Heart right ventricle (tissue), 16 donors: ENCODE results near the gene CALML6. TPM values are rescaled to one million over a fixed set of nuclear protein-coding genes. Genes with fewer than 3 reads are reported as not detected.

Experiments used
- ATAC-seq, 8 donors: fragments of 200-7000 bp; cut with Tn5 transposase; one replicate each; pipeline ENCODE4 v1.9.1; 2020; ENCODE audit warnings: mild to moderate bottlenecking in 8 of 8, moderate library complexity in 8 of 8, moderate number of reproducible peaks in 1 of 8
- DNase-seq, 2 donors: peaks; one replicate each; pipeline ENCODE4 v3.0.0-alpha.2; 2020
- H3K27ac ChIP-seq, 10 donors: fragments of 200-600 bp; sonication (generic) in 2 of 10; one replicate each; pipeline versions ENCODE4 v1.5.0 to v1.8.0; 2020 to 2022; ENCODE audit warnings: mild to moderate bottlenecking in 3 of 10
- H3K27me3 ChIP-seq, 7 donors: fragments of 200-600 bp; one replicate each; pipeline ENCODE4 v1.8.0; 2021 to 2022; ENCODE audit warnings: mild to moderate bottlenecking in 2 of 7
- H3K36me3 ChIP-seq, 9 donors: fragments of 200-600 bp; sonication (generic) in 1 of 9; one replicate each; pipeline versions ENCODE4 v1.5.0 to v1.8.0; 2020 to 2022; ENCODE audit warnings: mild to moderate bottlenecking in 2 of 9
- H3K4me1 ChIP-seq, 9 donors: fragments of 200-600 bp; sonication (generic) in 1 of 9; one replicate each; pipeline versions ENCODE4 v1.5.0 to v1.8.0; 2020 to 2022; ENCODE audit warnings: mild to moderate bottlenecking in 4 of 9
- H3K4me3 ChIP-seq, 10 donors: fragments of 200-600 bp; sonication (generic) in 2 of 10; one replicate each; pipeline versions ENCODE4 v1.5.0 to v1.8.0; 2020 to 2022; ENCODE audit warnings: mild to moderate bottlenecking in 7 of 10, moderate library complexity in 2 of 10
- H3K9me3 ChIP-seq, 11 donors: fragments of 200-600 bp in 10 of 11; sonication (generic) in 2 of 11; one replicate each; pipeline versions ENCODE4 v1.5.0 to v1.8.0; 2013 to 2022; ENCODE audit warnings: mild to moderate bottlenecking in 2 of 11, control low read depth in 1 of 11, moderate library complexity in 1 of 11
- CTCF ChIP-seq, 9 donors: fragments of 200-600 bp; sonication (generic) in 2 of 9; IDR thresholded peaks; one replicate each; pipeline versions ENCODE4 v1.5.0 to v1.8.0; 2021 to 2022; ENCODE audit warnings: antibody characterized with exemption in 9 of 9, mild to moderate bottlenecking in 5 of 9, moderate library complexity in 1 of 9
- WGBS, 2 donors: extraction: QIAGEN DNeasy Blood & Tissue Kit; methylation state at CpG; one replicate each; pipeline ENCODE4 v1.1.7; 2013; ENCODE audit warnings: inconsistent platforms in 1 of 2; 5-methylcytosine and 5-hydroxymethylcytosine counted together
- intact Hi-C, 10 donors: fragments of 100-400 bp; cut with DNase I; formaldehyde crosslinking; loops; one replicate each; pipeline versions ENCODE4 v1.11.1 to v1.14.2; 2022
- polyA plus RNA-seq, 2 donors: library from polyadenylated mRNA; stranded (reverse); fragments of 200-250 nt; gene quantifications; one replicate each; pipeline ENCODE4 v1.2.3, GENCODE V29; 2013
- total RNA-seq, 10 donors: library from RNA; stranded (reverse); fragmentation: NEBNext Ultra II Directional in 3 of 10; extraction: Animal tissue kit (Norgen Biotek cat#: 25700) in 3 of 10; gene quantifications; one replicate each; pipeline versions ENCODE4 v1.2.1 to v1.2.4, GENCODE V29; 2021 to 2023
- donor health status: Arrhythmogenic right ventricular cardiomyopathy.
- donor health status: ischemic (EF 13 %, LVEDD 7.1; RV severe dilation, severe dysfunction).
- donor health status: healthy with polysubstance abuse.
- donor health status: DM: no; HTN: yes; CAD: no.
- donor health status: DM: no; HTN: no; CAD: no.
- donor health status: ischemic (EF 25% LVEDD 6.9; RV normal size, moderate dysfunction).
- donor health status: ischemic (EF 25% LVEDD 5.7; RV mildly dilated, moderate dysfunction).
- donor health status: healthy.
- donor health status: DM: yes; HTN: yes; CAD: no.
- donor health status: Ischemic cardiomyopathy.
- donor health status: ischemic (EF 35%, LVEDD 5.7; RV mildly dilated, moderate dysfunction).
- donor health status: nonischemic (EF 11% LVEDD 7.7; RV severe dilation, severe dysfunction).
- donor health status: DM: yes; HTN: yes; CAD: no.
- donor health status: PGD.
- donor health status: ischemic (EF 29% LVEDD 5.4; RV normal size, mild dysfunction).
- donor health status: nonischemic (EF 23%, LVEDD 6.1; RV moderate dilation, normal function).

Gene CALML6
- total and polyA plus RNA-seq, 12 donors, result 0.09 to 0.88 (median 0.20) TPM; not detected in 8

- WGBS, 2 donors, result 45 to 46% methylated on average over 18 of the region's 18 CpGs
- ATAC-seq (no peak), DNase-seq (no peak)
- no peaks in the 10 kb centered on the region for H3K9me3 ChIP-seq
- no peak overlapping the region for H3K27ac ChIP-seq
- no peaks in the 10 kb centered on the region for H3K27me3 ChIP-seq
- H3K36me3 ChIP-seq, result no peaks in the 10 kb centered on the region
- intact Hi-C loops, result no loop called here
- peaks cover 0 to 30% (median 17%) of the 10 kb centered on the region in 9 donors for H3K4me1 ChIP-seq
- H3K4me3 ChIP-seq, result no peak overlapping the region
- no peak for TF ChIP-seq CTCF (IDR thresholded peaks at IDR 0.05)
These were observed 9.3 kb downstream of the CALML6 start for GRCh38 chr1:1924386-1924785.

DNA sequence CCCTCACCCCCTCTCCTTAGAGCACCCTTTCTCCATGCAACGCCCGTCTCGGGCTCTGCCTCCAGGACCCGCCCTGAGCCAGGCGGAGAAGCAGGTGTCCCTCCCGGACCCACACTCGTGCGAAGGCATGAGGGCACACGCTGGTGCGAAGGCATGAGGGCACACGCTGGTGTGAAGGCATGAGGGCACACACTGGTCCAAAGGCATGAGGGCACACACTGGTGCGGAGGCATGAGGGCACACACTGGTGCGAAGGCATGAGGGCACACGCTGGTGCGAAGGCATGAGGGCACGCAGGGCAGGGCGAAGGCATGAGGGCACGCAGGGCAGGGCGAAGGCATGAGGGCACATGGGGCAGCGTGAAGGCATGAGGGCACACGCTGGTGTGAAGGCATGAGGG, 9.8 kb downstream of the CALML6 start:
- H3K4me3 ChIP-seq, result no peak overlapping the region
- WGBS, 2 donors, result 92 to 95% methylated on average over 21 of the region's 21 CpGs
- H3K36me3 ChIP-seq, result no peaks in the 10 kb centered on the region
- H3K4me1 ChIP-seq, result peaks cover 0 to 26% (median 13%) of the 10 kb centered on the region in 9 donors
- ATAC-seq, result no peak
- no peak for TF ChIP-seq CTCF (IDR thresholded peaks at IDR 0.05)
- DNase-seq, result no peak
- intact Hi-C loops, result no loop called here
- no peak overlapping the region for H3K27ac ChIP-seq
- H3K9me3 ChIP-seq, result no peaks in the 10 kb centered on the region
- no peaks in the 10 kb centered on the region for H3K27me3 ChIP-seq

DNA sequence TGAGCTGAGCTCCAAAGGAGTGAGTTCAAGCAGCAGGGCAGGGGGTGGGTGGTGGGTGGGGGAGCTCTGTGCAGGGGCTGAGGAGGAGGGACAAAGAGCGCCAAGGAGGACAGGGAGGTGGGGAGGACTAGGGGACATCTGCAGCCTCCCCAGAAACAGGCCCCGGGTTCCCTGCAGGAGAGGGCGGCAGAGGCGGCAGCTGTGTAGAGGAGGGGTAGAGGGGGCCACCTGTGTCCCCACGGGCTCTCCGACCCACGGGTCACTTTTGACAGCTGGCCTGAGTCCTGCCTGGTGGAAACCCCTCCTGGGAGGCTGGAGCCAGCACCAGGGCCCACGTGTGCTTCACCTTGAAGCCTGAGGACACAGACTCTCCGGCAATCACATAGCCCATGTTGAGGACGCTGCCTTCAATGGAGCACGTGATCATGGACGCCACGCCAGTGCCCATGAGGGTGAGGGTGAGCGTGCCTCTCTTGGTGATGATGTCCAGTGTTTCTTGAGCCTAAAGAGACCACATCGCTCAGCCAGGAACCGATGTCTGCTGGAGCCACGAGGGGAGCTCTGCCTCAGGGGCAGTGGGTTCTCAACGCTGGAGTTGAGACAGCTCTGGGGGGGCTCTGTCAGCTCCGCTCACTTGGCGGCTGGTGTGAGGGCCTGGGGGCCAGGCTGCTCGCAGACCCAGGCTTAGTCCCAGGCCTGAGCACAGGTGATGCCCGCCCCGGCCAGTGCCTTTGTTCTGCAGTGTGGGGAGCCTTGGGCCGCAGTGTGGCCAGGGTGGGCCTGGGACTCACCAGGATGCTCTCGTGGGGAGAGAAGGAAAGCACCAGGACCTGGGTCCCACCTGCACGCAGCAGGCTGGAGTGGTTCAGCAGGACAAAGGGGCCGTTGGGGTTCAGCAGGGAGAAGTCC, 10.6 kb downstream of the CALML6 start:
- H3K27me3 ChIP-seq, result no peaks in the 10 kb centered on the region
- 77 to 83% methylated on average over 27 of the region's 27 CpGs for WGBS, 2 donors
- intact Hi-C loops, result no loop called here

GRCh38 chr1:1926346-1926811, 11.3 kb downstream of the CALML6 start:
- 82 to 85% methylated on average over 26 of the region's 26 CpGs for WGBS, 2 donors
- Histone ChIP-seq H3K4me1 (peaks cover 0 to 26% (median 13%) of the 10 kb centered on the region in 9 donors), H3K36me3 (no peaks in the 10 kb centered on the region), H3K27me3 (no peaks in the 10 kb centered on the region), H3K4me3 (no peak overlapping the region), H3K27ac (no peak overlapping the region), H3K9me3 (no peaks in the 10 kb centered on the region)
- no peak for TF ChIP-seq CTCF (IDR thresholded peaks at IDR 0.05)
- DNase-seq (no peak), ATAC-seq (peak in 1 of 8 donors; percentile 4)
- intact Hi-C loops, result no loop called here

More for the DNA sequence above, 10.6 kb downstream of the CALML6 start:
- no peak for TF ChIP-seq CTCF (IDR thresholded peaks at IDR 0.05)
- DNase-seq, result no peak
- no peak for ATAC-seq
- no peaks in the 10 kb centered on the region for H3K9me3 ChIP-seq
- no peak overlapping the region for H3K4me3 ChIP-seq
- H3K27ac ChIP-seq, result no peak overlapping the region
- H3K36me3 ChIP-seq, result no peaks in the 10 kb centered on the region
- peaks cover 0 to 26% (median 13%) of the 10 kb centered on the region in 9 donors for H3K4me1 ChIP-seq
